SK-N-SH (cell line): ENCODE data around the gene UBE2E1. TPM values are rescaled to one million over a fixed set of nuclear protein-coding genes. Genes with fewer than 3 reads are reported as not detected.

Experiments used
- CTCF ChIA-PET: fragments of 300-600, 350-600 bp; formaldehyde crosslinking; extraction: SDS; loops from one replicate; lab custom pipeline; 2021; lab: Yijun Ruan, JAX
- POLR2A ChIA-PET: fragments of 350-600 bp; sonication (Branson Sonifier 250); formaldehyde crosslinking; extraction: SDS; loops from one replicate; lab custom pipeline; 2020; ENCODE audit warnings: antibody characterized with exemption, inconsistent platforms; lab: Yijun Ruan, JAX
- DNase-seq: peaks from one replicate; pipeline ENCODE4 v3.0.0; 2012
- H2AFZ ChIP-seq: fragments of 200-600 bp; sonication (generic); 2 replicates; pipeline ENCODE4 v1.8.1; 2016; ENCODE audit warnings: antibody characterized with exemption, mild to moderate bottlenecking, low read depth
- H3F3A ChIP-seq: fragments of 200-600 bp; sonication (generic); replicated peaks from 2 replicates; pipeline ENCODE3; 2016; ENCODE audit warnings: antibody characterized with exemption, mild to moderate bottlenecking; ENCODE audit not compliant: insufficient read depth
- H3K27ac ChIP-seq, 2 experiments: fragments of 200-500 bp in 1 of 2; fragments of 200-600 bp in 1 of 2; sonication (Bioruptor generic) in 1 of 2; sonication (generic), shearing (Covaris generic) in 1 of 2; 2 replicates each; pipeline versions ENCODE4 v1.5.1 to v1.6.1; 2014 to 2016; ENCODE audit warnings: low read depth in 2 of 2, inconsistent platforms in 1 of 2, low read length in 1 of 2, mild to moderate bottlenecking in 1 of 2, mixed read lengths in 1 of 2
- H3K27me3 ChIP-seq: fragments of 200-600 bp; sonication (generic), shearing (Covaris generic); 2 replicates; pipeline ENCODE4 v1.6.1; 2016; ENCODE audit warnings: mixed run types; ENCODE audit not compliant: insufficient read depth
- H3K36me3 ChIP-seq, 2 experiments: fragments of 200-500 bp in 1 of 2; fragments of 200-600 bp in 1 of 2; sonication (Bioruptor generic) in 1 of 2; sonication (generic) in 1 of 2; replicated peaks in 1 of 2; 2 replicates each; pipeline versions ENCODE3 to v1.5.1; 2014 to 2016; ENCODE audit warnings: low read length in 1 of 2, mild to moderate bottlenecking in 1 of 2; ENCODE audit not compliant: insufficient read depth in 2 of 2, control insufficient read depth in 1 of 2
- H3K4me1 ChIP-seq, 2 experiments: fragments of 200-500 bp in 1 of 2; fragments of 200-600 bp in 1 of 2; sonication (Bioruptor generic) in 1 of 2; sonication (generic), shearing (Covaris generic) in 1 of 2; 2 replicates each; pipeline versions ENCODE4 v1.5.1 to v1.6.1; 2014 to 2016; ENCODE audit warnings: low read depth in 1 of 2, low read length in 1 of 2, mixed run types in 1 of 2; ENCODE audit not compliant: insufficient read depth in 2 of 2, control insufficient read depth in 1 of 2
- H3K4me2 ChIP-seq: fragments of 200-600 bp; sonication (generic), shearing (Covaris generic); 2 replicates; pipeline ENCODE4 v1.6.1; 2017; ENCODE audit warnings: mixed run types
- H3K4me3 ChIP-seq, 2 experiments: fragments of 200-500 bp in 1 of 2; fragments of 200-600 bp in 1 of 2; sonication (Bioruptor generic) in 1 of 2; sonication (generic), shearing (Covaris generic) in 1 of 2; 2 replicates each; pipeline versions ENCODE4 v1.5.1 to v1.8.1; 2014 to 2016; ENCODE audit warnings: low read depth in 2 of 2, inconsistent platforms in 1 of 2, low read length in 1 of 2, mild to moderate bottlenecking in 1 of 2, mixed read lengths in 1 of 2, moderate library complexity in 1 of 2
- H3K79me2 ChIP-seq: fragments of 200-600 bp; sonication (generic); 2 replicates; pipeline ENCODE4 v1.8.1; 2017; ENCODE audit warnings: mild to moderate bottlenecking; ENCODE audit not compliant: insufficient read depth
- H3K9ac ChIP-seq: fragments of 200-600 bp; sonication (generic); 2 replicates; pipeline ENCODE4 v1.6.1; 2017; ENCODE audit warnings: mixed run types
- H3K9me2 ChIP-seq: fragments of 200-600 bp; sonication (generic); 2 replicates; pipeline ENCODE4 v1.6.1; 2017; ENCODE audit warnings: mixed run types
- H3K9me3 ChIP-seq: fragments of 200-600 bp; sonication (generic); 2 replicates; pipeline ENCODE4 v1.6.1; 2017; ENCODE audit warnings: mixed run types, mild to moderate bottlenecking, moderate library complexity
- H4K20me1 ChIP-seq: fragments of 200-600 bp; sonication (generic); 2 replicates; pipeline ENCODE4 v1.6.1; 2017; ENCODE audit warnings: mild to moderate bottlenecking, mixed run types; ENCODE audit not compliant: insufficient read depth
- ELF1 ChIP-seq: IDR thresholded peaks from 2 replicates; pipeline ENCODE4 v1.4.0; 2012
- EP300 ChIP-seq, 2 experiments: IDR thresholded peaks; 2 replicates each; pipeline versions ENCODE4 v1.4.0 to v1.6.1; 2012; ENCODE audit warnings: borderline replicate concordance in 1 of 2, low read depth in 1 of 2, low read length in 1 of 2
- FOSL2 ChIP-seq: IDR thresholded peaks from 2 replicates; pipeline ENCODE4 v1.4.0; 2012; ENCODE audit warnings: low read depth, mild to moderate bottlenecking, moderate library complexity, borderline replicate concordance
- FOXJ3 ChIP-seq: sonication (generic); formaldehyde crosslinking; IDR thresholded peaks from 2 replicates; pipeline ENCODE4 v1.5.1; 2020; ENCODE audit warnings: mild to moderate bottlenecking, missing genetic modification reagents
- GATA2 ChIP-seq: sonication (generic); formaldehyde crosslinking; IDR thresholded peaks from 2 replicates; pipeline ENCODE4 v1.5.0; 2020; ENCODE audit warnings: mild to moderate bottlenecking, missing genetic modification reagents
- JUND ChIP-seq: IDR thresholded peaks from 2 replicates; pipeline ENCODE4 v1.4.0; 2012
- MAX ChIP-seq: IDR thresholded peaks from 2 replicates; pipeline ENCODE4 v1.4.0; 2012; ENCODE audit warnings: low read depth
- MXI1 ChIP-seq: IDR thresholded peaks from 2 replicates; pipeline ENCODE4 v1.6.1; 2012; ENCODE audit warnings: mild to moderate bottlenecking, low read depth, low read length, improper control_type of control experiment
- NFIC ChIP-seq: IDR thresholded peaks from 2 replicates; pipeline ENCODE4 v1.4.0; 2012; ENCODE audit warnings: borderline replicate concordance
- NRF1 ChIP-seq: IDR thresholded peaks from 2 replicates; pipeline ENCODE4 v1.6.1; 2012; ENCODE audit warnings: low read depth, mild to moderate bottlenecking, low read length
- PBX3 ChIP-seq: IDR thresholded peaks from 2 replicates; pipeline ENCODE4; 2012
- POLR2AphosphoS5 ChIP-seq: IDR thresholded peaks from 2 replicates; pipeline ENCODE4 v1.6.1; 2012; ENCODE audit warnings: low read depth, low read length
- RAD21 ChIP-seq: IDR thresholded peaks from 2 replicates; pipeline ENCODE4 v1.6.1; 2012; ENCODE audit warnings: mild to moderate bottlenecking, low read length
- REST ChIP-seq: IDR thresholded peaks from 2 replicates; pipeline ENCODE4 v1.6.1; 2012; ENCODE audit warnings: mild to moderate bottlenecking, low read depth, low read length, moderate library complexity
- RFX5 ChIP-seq: IDR thresholded peaks from 2 replicates; pipeline ENCODE4 v1.6.1; 2012; ENCODE audit warnings: mild to moderate bottlenecking, improper control_type of control experiment, low read length
- RXRA ChIP-seq: IDR thresholded peaks from 2 replicates; pipeline ENCODE4 v1.4.0; 2012; ENCODE audit warnings: low read depth, mild to moderate bottlenecking, borderline replicate concordance
- SIN3A ChIP-seq: IDR thresholded peaks from 2 replicates; pipeline ENCODE4 v1.6.1; 2012; ENCODE audit warnings: low read depth, mild to moderate bottlenecking, low read length, moderate library complexity, borderline replicate concordance
- TAF1 ChIP-seq: IDR thresholded peaks from 2 replicates; pipeline ENCODE4 v1.6.1; 2012; ENCODE audit warnings: low read depth, mild to moderate bottlenecking, low read length, moderate library complexity, borderline replicate concordance
- TCF12 ChIP-seq: IDR thresholded peaks from 2 replicates; pipeline ENCODE4 v1.4.0; 2012
- YY1 ChIP-seq: IDR thresholded peaks from 2 replicates; pipeline ENCODE4 v1.4.0; 2012; ENCODE audit warnings: low read depth, mild to moderate bottlenecking
- WGBS: methylation state at CpG from one replicate; pipeline ENCODE4 v1.1.6; 2017; ENCODE audit warnings: low lambda C conversion rate; 5-methylcytosine and 5-hydroxymethylcytosine counted together
- polyA plus RNA-seq, 3 experiments: library from polyadenylated mRNA; depleted of rRNA; stranded (reverse); fragments of >200 nt; gene quantifications; 2 replicates each; pipeline ENCODE4 v1.2.3, GENCODE V29; 2012

The UBE2E1 gene
- polyA plus RNA-seq, 1 of the 3 experiments (the other 2 are of a cell fraction): 59.9 TPM

- H2AFZ ChIP-seq: no peak overlapping the region
- no peaks in the 10 kb centered on the region for H3K27me3 ChIP-seq
- H3K27ac ChIP-seq: peak overlapping the region in 1 of 2 experiments; percentile 4; a peak in 2 of 4 replicates
- peaks cover 0 to 8% of the 10 kb centered on the region in 2 experiments; a peak in 3 of 4 replicates for H3K4me1 ChIP-seq
- peaks cover 31 to 38% of the 10 kb centered on the region in 2 experiments for H3K36me3 ChIP-seq
- H3K9me2 ChIP-seq: no peaks in the 10 kb centered on the region
- H4K20me1 ChIP-seq: peaks cover 37% of the 10 kb centered on the region
- H3K9ac ChIP-seq: no peak overlapping the region
- no peaks in the 10 kb centered on the region for H3K9me3 ChIP-seq
- no peak overlapping the region; the same call in 1 of the 2 replicates for H3K4me2 ChIP-seq
- peaks cover 66% of the 10 kb centered on the region for H3F3A ChIP-seq
- 93% methylated on average over 3 of the region's 3 CpGs for WGBS
- ChIA-PET POLR2A (no interaction called here), CTCF (no interaction called here)
- no peak overlapping the region for H3K4me3 ChIP-seq
- peaks cover 41% of the 10 kb centered on the region for H3K79me2 ChIP-seq
- no peak for DNase-seq
- TF ChIP-seq POLR2AphosphoS5: peak; percentile 71; the same call in 1 of the 2 replicates
- TF ChIP-seq SIN3A: peak; percentile 41; the same call in 1 of the 2 replicates
- TF ChIP-seq MAX: no peak
These were observed 115.3 kb downstream of the UBE2E1 start for GRCh38 chr3:23921052-23921511.

GRCh38 chr3:23923786-23924185 lies 118.0 kb downstream of the UBE2E1 start:
- no peak for TF ChIP-seq MXI1
- TF ChIP-seq JUND: no peak
- TF ChIP-seq SIN3A: no peak
- no peak for TF ChIP-seq RFX5
- no peak for TF ChIP-seq NRF1
- no peak for TF ChIP-seq FOXJ3 (CRISPR knock-in tag)
- TF ChIP-seq REST: no peak
- no peak for TF ChIP-seq EP300 (IDR thresholded peaks at IDR 0.05; ENCODE audit: borderline replicate concordance in 1 of 2, low read depth in 1 of 2, low read length in 1 of 2)
- no peak for TF ChIP-seq RAD21
- no peak for TF ChIP-seq RXRA
- no peak for TF ChIP-seq ELF1
- no peak for TF ChIP-seq FOSL2
- TF ChIP-seq GATA2 (CRISPR knock-in tag): no peak
- TF ChIP-seq TAF1: no peak
- TF ChIP-seq PBX3: no peak
- no peak for TF ChIP-seq POLR2AphosphoS5
- no peak for TF ChIP-seq TCF12
- TF ChIP-seq NFIC: no peak
- TF ChIP-seq YY1: no peak
- TF ChIP-seq, all 33 proteins: peak for 0
- Histone ChIP-seq H3F3A (peaks cover 51% of the 10 kb centered on the region), H3K4me2 (no peak overlapping the region), H3K9me3 (no peaks in the 10 kb centered on the region), H3K36me3 (peaks cover 21 to 28% of the 10 kb centered on the region in 2 experiments), H3K4me3 (no peak overlapping the region), H2AFZ (no peak overlapping the region), H3K9me2 (no peaks in the 10 kb centered on the region), H3K27me3 (no peaks in the 10 kb centered on the region), H3K4me1 (peaks cover 0 to 8% of the 10 kb centered on the region in 2 experiments; a peak in 3 of 4 replicates), H3K79me2 (peaks cover 17% of the 10 kb centered on the region), H3K9ac (no peak overlapping the region), H3K27ac (peak overlapping the region in 1 of 2 experiments; percentile 27; a peak in 1 of 4 replicates), H4K20me1 (peaks cover 24% of the 10 kb centered on the region)
- ChIA-PET POLR2A (interaction anchor here (1.6 kb wide), 1 partner anchor 11 kb away, joined by 5 read pairs; no protein-coding TSS in a partner anchor), CTCF (interaction anchor here (1.0 kb wide), 1 partner anchor 69 kb away, joined by 3 read pairs; no protein-coding TSS in a partner anchor)
- 87% methylated on average over 2 of the region's 2 CpGs for WGBS
- no peak for DNase-seq
